ENCODE results near the gene RDH12.

RDH12 gene

DNA sequence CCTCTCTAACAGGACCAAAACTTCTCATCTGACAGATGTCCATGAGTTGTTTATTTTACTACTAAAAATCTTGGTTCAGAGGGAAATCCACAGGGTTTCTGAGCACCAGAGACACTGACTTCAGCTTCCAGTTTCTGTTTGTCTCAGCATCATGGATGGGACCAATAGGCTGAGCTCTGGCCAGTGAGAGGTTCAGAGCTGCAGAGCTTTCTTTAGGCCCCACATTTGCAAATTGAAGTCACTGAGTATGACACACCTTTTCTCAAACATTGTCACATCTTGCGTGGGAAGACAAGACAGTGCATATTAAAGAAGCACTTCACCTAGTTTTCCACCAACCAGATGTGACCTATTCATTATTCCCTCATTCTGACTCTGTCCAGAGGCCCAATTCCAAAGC is 45.2 kb downstream of the RDH12 start:
- H3K4me3 ChIP-seq (ENCODE audit: low read depth, low read length) = no peak overlapping the region

DNA sequence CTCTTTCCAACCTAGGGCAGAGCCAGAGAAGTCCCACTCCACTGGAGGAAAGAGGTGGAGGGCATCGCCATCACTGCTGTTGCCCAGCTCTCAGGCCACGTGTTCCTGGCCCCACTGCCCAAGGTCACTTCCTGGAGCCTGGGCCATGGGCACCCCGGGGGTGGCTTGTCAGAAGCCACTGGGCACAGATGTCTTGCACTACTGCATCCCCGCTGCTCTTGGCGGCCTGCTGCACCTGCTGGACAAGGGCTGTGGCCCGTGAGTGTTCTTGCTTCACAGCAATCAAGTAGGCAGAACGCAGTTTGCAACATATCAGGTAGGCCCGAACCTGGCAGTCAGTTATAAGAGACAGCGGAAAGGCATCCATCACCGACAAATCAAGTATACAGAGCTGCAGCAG is 46.6 kb downstream of the RDH12 start:
- no peak overlapping the region for H3K4me3 ChIP-seq (ENCODE audit: low read depth, low read length)

DNA sequence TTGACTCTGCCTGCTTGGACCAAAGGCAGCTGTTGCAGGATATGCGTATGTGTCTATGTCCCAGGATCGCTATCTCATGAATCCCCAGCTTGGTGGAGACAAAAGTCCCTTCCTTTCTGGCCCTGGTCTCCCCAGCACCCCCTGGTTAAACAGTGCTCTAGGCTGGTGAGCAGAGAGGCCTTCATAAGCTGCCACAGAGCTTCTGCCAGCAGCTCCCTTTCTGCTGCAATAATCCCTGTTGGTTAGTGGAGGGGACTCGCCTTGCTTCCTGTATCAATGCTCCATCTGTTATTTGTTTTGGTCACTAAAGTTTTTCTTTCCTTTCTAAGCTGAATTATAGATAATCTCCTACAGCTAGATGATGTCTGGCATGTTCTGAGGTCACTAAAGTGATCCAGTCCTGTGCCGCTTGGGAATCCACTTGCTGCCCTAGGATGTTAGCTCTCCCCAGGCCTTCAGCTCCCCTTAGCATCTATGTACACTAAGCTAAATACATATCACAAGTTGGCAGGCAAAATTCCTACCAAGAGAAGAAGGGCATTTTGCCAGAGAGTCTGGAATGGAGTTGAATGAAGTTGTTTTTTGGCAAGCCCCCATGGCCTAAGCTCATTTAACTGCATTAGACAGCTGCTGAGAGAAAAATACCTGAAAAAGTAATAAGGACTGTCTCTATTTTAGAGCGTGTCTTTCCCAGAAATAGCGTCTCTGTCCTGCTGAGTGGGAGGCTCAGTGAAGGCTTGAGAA is 47.8 kb downstream of the RDH12 start:
- no peak overlapping the region for H3K4me3 ChIP-seq (ENCODE audit: low read depth, low read length)

DNA sequence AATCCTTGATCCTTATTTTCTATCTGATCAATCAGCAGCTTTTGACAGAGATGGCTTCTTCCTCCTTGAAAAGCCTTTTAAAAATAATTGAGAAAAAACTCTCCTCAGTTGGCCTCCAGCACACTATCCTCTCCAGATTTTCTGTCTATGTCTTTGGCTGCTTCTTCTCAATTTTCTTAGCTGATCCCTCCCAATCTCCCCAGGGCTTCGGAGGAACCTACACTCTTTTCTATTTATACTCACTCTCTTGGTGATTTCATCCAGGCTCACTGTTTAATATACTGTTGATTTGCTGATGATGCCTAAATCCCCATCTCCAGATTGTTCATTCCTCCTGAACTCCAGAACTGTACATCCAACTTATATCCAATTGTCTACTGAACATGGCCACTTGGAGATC is 54.8 kb downstream of the RDH12 start:
- H3K4me3 ChIP-seq (ENCODE audit: low read depth, low read length) = no peak overlapping the region

DNA sequence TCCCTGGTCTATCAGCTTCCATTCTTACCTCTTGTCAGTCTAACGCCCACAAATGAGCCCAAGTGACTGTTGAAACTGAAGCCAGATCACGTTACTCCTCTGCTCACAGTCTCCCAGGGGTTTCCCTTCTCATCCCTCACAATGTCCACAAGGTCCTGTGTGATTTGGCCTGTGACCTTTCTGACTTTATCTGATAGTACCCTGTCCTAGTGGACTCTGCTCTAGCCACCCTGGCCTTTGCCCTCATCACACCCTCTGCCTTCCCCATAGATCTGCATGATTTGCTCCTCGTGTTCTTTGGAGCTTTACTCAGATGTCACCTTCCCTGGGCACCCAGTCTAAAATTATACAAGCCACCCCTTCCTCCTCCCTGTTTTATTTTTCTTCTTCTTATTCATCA is 55.5 kb downstream of the RDH12 start:
- H3K4me3 ChIP-seq (ENCODE audit: low read depth, low read length) = no peak overlapping the region

DNA sequence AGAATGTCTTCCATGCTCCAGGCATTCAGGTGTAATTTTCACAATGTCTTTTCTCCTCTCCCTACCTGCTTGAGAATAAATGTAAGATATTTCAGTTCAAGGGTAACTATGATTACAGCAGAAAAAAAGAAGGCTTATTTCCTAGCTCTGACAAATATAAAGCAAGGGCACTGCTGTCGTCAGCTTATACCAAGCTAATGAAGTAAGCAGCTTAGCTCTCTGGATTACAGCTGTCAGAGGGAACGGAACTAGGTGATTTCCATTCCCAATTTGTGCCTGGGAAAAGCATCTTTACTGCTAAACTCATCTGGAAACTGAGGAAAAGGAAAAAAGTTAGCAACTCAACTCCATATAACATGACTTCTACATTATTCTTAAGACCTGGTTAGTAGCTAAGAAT is 58.2 kb downstream of the RDH12 start:
- H3K4me3 ChIP-seq (ENCODE audit: low read depth, low read length) = no peak overlapping the region

DNA sequence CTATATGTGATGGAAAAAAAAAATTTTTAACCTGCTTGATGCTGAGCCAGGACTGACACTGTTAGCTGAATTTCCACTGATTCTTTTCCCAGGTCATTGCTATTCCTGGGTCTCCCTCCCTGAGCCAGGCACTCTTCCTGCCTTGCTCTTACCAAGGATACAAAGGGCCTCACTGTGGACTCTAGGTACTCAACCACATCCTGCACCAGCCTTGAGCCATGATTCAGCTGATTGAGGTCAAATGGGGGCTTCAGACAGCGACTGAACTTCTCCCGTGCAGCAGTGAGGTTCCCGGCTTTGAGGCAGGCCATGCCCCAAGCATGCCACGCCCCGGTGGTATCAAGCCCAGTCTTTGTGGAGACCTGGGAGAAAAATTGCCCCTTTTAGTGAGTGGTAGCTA is 60.4 kb downstream of the RDH12 start:
- H3K4me3 ChIP-seq (ENCODE audit: low read depth, low read length) = no peak overlapping the region

DNA sequence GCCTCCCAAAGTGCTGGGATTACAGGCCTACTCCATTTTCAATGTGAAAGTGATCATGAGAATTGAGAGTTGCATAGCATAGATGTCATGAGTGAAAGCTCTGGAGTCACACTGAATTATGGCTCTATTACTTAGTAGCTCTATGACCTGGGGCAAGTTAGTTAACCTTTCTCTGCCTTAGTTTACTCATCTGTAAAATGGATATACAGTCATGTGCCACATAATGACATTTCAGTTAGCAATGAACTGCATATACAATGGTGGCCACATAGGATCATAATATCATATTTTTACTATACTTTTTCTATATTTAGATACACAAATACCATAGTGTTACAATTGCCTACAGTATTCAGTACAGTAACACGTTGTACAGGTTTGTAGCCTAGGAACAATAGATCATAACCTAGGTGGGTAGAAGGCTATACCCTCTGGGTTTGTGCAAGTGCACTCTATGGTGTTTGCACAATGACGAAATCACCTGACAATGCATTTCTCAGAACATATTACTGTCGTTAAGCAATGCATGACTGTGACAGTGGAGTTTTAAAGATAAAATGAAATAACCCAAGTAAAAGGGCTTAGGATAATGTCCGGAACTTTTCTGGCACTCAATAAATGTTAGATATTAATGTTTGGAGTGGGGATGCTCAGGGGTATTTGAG is 61.6 kb downstream of the RDH12 start:
- no peak overlapping the region for H3K4me3 ChIP-seq (ENCODE audit: low read depth, low read length)

DNA sequence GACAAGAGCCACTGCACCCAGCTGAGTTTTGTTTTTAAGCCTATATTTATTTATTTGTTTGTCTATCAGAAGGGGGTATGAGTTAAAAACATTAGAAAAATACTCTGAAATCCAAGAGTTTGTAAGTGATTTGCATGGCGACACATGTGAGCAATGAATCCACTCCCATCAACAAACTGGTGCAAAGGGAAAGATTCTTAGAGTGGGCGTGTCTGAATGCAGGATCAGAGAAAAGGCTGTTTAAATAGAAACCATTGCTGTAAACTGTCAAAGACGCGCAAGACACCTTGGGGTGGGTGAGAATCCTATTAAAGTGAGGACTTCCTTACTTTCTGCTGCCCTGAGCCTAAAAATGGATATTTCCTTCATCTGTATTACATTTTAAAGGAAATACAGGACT is 62.8 kb downstream of the RDH12 start:
- no peak overlapping the region for H3K4me3 ChIP-seq (ENCODE audit: low read depth, low read length)

DNA sequence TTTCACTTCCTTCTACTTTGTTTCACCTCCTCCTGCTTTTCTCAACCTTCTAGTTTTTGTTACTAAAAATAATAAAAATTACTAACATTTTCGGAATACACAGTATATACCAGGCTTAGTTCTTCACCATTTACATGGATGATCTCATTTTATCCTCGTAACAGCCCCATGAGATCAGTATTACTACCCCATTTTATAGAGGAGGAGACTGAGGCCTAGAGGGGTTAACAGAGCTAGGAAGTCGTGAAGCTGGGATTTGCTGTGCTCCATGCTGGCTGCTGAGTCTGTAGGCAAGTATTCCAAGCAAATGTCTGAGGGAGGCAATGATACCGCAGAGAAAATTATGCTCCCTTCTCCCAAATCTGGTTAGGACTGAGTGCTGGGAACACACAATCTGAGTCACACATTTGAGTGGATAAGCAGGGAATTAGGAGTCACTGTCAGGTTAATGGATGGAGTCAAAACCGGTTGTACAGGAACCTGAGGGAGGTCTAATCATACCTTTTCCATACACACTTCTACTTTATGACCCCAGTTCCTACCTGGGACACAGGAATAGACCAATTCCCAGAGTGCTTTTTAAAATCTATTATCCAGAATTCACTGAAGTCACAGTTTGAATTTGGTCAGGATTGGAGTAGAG is 63.6 kb downstream of the RDH12 start:
- H3K4me3 ChIP-seq (ENCODE audit: low read depth, low read length) = no peak overlapping the region

DNA sequence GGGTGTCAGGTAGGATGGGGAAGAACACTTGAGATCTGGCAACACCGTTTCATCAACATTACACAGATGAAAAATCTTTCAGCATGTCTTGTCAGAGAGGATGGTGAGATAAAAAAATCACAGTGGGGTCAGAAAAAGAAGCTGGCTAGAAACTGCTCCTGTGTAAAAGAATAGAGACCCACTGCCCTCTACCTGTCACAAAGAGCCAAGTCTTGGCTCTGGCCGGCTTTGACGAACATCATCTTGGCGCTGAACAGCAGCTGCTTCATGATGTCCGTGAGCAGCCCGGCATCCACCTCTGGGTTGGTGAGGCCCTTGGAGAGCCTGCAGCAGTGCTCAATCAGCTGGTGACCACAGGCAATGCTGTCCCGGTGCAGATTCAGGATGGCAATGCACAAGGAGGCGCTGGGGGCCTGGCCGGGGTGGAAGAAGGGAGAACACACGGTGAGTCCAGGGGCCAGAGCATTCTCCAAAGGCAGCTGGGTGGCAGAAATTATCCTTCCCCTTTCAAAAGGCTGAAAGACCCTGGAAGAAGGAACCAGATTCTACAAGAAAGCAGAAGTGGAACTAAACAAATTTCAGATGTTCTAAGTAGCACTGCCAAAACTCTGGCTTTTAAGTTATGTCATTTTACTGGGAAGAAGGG is 64.5 kb downstream of the RDH12 start:
- H3K4me3 ChIP-seq (ENCODE audit: low read depth, low read length) = no peak overlapping the region

DNA sequence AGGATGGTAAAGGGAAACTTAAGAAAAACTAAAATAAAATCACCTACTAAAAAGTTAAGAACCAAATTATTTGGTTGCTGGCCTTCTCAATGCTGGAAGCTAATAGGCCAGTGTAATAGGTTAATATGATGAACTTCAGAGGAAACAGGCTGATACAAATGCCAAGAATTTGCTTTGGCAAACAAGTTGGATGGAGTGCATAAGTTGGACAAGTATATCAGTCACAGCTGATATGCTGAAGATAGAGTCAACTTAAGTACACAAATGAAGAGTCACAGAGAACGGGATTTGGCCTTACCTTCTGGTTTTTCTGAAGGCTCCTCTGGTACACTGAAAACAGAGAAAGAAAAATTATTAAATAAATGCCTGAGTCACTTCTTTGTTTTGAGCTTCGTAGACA is 66.5 kb downstream of the RDH12 start:
- H3K4me3 ChIP-seq (ENCODE audit: low read depth, low read length) = no peak overlapping the region

DNA sequence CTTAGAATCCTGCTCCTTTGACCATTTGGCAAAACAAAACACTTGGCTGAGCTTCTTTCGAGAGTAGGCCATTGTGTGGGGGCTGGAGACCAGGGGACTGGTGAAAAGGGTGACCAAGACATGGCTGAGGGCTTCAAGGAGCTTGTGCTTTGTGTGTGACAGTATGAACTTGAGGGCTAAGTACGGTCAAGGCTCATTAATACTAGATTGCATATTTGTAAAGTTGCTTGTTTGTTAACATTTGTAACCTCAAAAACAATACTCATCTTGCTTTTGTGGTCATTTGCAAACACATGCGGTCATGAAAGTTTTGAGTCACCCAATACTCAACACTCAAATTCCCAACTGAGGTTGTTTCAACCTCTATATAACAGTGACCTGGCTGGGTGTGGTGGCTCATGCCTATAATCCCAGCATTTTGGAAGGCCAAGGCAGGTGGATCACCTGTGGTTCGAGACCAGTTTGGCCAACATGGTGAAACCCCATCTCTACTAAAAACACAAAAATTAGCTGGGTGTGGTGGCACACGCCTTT is 72.2 kb downstream of the RDH12 start:
- H3K4me3 ChIP-seq (ENCODE audit: low read depth, low read length) = no peak overlapping the region

DNA sequence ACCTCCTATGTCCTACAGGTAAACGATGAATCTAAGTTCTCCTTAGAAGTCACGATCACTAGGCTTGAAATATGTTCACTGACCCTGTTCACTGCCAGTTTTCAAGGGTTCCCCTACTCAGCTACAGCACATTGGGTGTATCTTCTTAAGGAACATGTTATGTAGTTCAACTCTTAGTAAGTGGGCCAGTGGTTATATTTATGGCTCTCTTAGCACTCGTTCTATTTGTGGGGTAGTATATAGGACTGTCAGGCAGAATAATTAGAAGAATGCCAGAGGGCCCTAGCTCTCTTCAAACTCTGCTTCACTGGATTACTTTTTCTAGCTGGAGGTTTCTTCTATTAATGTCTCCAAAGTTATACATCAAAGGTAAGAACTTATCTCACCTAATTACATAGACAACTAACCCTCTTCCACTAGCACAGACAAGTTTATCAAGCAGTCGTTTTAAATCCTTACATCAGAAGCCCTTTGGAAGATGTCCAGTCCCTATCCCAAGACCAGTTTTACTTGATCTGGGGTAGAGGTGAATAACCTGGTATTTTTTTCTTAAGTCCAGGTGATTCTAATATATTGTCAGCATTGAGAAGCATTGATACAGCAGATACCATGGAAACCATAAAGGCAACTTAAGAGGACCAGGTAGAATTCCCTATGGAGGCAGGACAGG is 75.1 kb downstream of the RDH12 start:
- H3K4me3 ChIP-seq (ENCODE audit: low read depth, low read length) = no peak overlapping the region

DNA sequence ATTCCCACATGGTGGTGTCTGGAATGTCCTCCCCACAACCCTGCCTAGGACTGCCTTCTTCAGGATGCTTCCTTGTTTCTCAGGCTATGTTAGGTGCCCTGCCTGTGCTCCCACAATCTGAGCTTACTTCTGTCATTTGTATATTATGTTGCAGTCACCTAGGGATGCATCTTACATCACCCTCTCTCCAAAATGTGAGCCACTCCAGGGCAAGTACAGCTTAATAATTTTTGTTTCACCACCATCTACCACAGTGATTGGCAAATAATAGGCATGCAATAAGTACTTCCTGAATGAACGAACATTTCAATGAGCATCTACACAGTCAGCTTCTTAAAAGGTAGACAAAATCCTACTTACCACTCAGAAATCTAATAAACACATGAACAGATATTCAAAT is 77.1 kb downstream of the RDH12 start:
- H3K4me3 ChIP-seq (ENCODE audit: low read depth, low read length) = no peak overlapping the region

DNA sequence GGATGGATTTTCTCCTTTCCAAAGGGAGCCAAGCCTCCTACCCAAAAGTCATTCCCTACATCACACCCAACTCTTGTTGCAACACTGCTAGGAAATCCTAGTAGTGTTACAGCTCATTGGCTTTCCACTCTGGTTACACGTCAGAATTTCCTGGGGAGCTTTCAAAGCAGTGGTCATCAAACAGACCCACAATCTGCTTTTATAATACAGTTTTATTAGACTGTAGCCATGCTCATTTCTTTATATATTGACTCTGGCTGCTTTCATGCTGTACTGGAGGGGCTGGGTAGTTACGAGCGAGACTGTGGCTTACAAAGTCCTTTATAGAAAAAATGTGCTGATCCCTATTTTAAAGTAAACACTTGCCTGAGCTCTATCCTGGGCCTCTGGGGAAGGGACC is 80.4 kb downstream of the RDH12 start:
- no peak overlapping the region for H3K4me3 ChIP-seq (ENCODE audit: low read depth, low read length)

All from iPS-11a (cell line).